WERI-Rb-1 (cell line): ENCODE measurements around the gene SZT2.

Experiments
- DNase-seq: peaks from one replicate; pipeline ENCODE4 v3.0.0-alpha.2; 2020
- H3K27ac ChIP-seq: fragments of 250-450 bp; sonication (Bioruptor Pico); 2 replicates; pipeline ENCODE4 v1.5.1; 2020; ENCODE audit warnings: mild to moderate bottlenecking, moderate library complexity
- H3K27me3 ChIP-seq: fragments of 250-450 bp; sonication (Bioruptor Pico); 2 replicates; pipeline ENCODE4 v1.5.1; 2021; ENCODE audit warnings: mild to moderate bottlenecking, low read depth, moderate library complexity; ENCODE audit not compliant: insufficient read depth, severe bottlenecking
- H3K36me3 ChIP-seq: fragments of 250-450 bp; sonication (Bioruptor Pico); 2 replicates; pipeline ENCODE4 v1.5.1; 2020; ENCODE audit warnings: mild to moderate bottlenecking, moderate library complexity
- H3K4me3 ChIP-seq: 2 replicates; pipeline ENCODE4 v1.5.1; 2011; ENCODE audit warnings: low read depth, mild to moderate bottlenecking, control low read depth, low read length
- H3K9me3 ChIP-seq: fragments of 250-450 bp; sonication (Bioruptor Pico); 2 replicates; pipeline ENCODE4 v1.5.1; 2021; ENCODE audit warnings: mild to moderate bottlenecking, moderate library complexity; ENCODE audit not compliant: severe bottlenecking
- CTCF ChIP-seq: IDR thresholded peaks from 2 replicates; pipeline ENCODE4 v1.5.1; 2011; ENCODE audit warnings: low read depth, mild to moderate bottlenecking, control low read depth, inconsistent platforms, low read length

The SZT2 gene

GRCh38 chr1:43414634-43415223 lies 25.0 kb downstream of the SZT2 start:
- H3K4me3 ChIP-seq: no peak overlapping the region
- no peaks in the 10 kb centered on the region for H3K27me3 ChIP-seq
- peak; percentile 73 for DNase-seq
- H3K27ac ChIP-seq: no peak overlapping the region
- TF ChIP-seq CTCF: peak; percentile 61
- H3K36me3 ChIP-seq: peaks cover 53% of the 10 kb centered on the region
- no peaks in the 10 kb centered on the region for H3K9me3 ChIP-seq

DNA sequence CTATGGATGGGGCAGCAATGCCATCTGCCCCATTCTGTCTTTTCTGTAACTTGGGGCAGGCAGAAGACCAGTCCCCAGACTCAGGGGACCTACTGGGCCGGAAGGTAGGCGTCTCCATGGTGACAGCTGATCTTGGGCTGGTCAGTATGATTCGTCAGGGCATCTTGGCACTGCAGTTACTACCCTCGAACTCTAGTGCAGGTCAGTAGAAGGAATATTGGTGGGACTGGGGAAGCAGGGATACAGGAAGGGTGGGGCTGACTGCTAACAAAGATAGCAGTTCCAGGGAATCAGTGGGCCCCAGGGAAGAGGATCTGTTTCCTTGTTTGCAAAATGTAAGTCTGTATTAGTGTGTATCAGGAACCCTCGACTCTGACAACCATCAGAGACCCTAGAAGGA lies 26.2 kb downstream of the SZT2 start:
- DNase-seq: no peak
- Histone ChIP-seq H3K36me3 (peaks cover 60% of the 10 kb centered on the region), H3K27ac (no peak overlapping the region), H3K4me3 (no peak overlapping the region), H3K9me3 (no peaks in the 10 kb centered on the region), H3K27me3 (no peaks in the 10 kb centered on the region)
- TF ChIP-seq CTCF: no peak

DNA sequence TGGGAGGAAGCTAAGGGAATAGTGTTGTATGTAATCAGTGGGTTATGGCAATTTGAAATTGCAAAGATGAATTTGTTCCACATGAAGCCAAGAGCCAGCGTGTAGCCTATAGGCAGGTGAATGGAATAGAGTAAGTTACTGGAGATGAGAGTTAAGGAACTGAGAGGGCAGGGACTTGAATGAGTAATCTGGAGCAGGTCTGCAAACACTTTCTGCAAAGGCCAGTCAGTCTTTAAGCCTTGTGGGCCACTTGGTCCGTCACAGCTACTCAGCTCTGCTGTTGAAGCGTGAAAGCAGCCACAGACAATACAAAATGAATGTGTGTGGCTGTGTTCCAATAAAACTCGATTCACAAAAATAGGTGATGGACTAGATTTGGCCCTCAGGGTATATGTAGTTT lies 29.2 kb downstream of the SZT2 start:
- H3K36me3 ChIP-seq: peaks cover 69% of the 10 kb centered on the region
- no peak for DNase-seq
- no peaks in the 10 kb centered on the region for H3K27me3 ChIP-seq
- H3K27ac ChIP-seq: no peak overlapping the region
- no peak for TF ChIP-seq CTCF
- no peak overlapping the region for H3K4me3 ChIP-seq
- no peaks in the 10 kb centered on the region for H3K9me3 ChIP-seq

- Histone ChIP-seq H3K27ac (no peak overlapping the region), H3K27me3 (no peaks in the 10 kb centered on the region), H3K36me3 (peaks cover 76% of the 10 kb centered on the region), H3K9me3 (no peaks in the 10 kb centered on the region), H3K4me3 (no peak overlapping the region)
- TF ChIP-seq CTCF: no peak
- DNase-seq: no peak
Observed at GRCh38 chr1:43419627-43420425, 30.1 kb downstream of the SZT2 start.

DNA sequence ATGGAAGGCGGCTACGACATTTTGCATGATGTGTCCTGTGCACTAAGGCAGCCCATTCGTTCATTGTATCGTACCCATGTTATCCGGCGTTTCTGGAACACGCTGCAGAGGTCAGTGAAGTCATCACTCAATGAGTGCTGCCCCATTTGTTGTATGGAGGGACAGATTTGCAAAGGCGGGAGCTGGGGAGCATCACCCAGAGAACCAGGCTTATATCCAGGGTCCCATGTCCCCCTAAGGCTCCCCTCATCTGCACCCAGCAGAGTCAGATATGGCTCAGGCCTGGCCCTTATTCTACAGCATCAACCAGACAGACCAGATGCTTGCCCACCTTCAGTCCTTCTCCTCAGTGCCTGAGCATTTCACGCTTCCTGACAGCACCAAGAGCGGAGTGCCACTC lies 31.2 kb downstream of the SZT2 start:
- no peak overlapping the region for H3K4me3 ChIP-seq
- no peak overlapping the region for H3K27ac ChIP-seq
- peaks cover 78% of the 10 kb centered on the region for H3K36me3 ChIP-seq
- H3K9me3 ChIP-seq: no peaks in the 10 kb centered on the region
- no peak for DNase-seq
- no peaks in the 10 kb centered on the region for H3K27me3 ChIP-seq
- no peak for TF ChIP-seq CTCF

DNA sequence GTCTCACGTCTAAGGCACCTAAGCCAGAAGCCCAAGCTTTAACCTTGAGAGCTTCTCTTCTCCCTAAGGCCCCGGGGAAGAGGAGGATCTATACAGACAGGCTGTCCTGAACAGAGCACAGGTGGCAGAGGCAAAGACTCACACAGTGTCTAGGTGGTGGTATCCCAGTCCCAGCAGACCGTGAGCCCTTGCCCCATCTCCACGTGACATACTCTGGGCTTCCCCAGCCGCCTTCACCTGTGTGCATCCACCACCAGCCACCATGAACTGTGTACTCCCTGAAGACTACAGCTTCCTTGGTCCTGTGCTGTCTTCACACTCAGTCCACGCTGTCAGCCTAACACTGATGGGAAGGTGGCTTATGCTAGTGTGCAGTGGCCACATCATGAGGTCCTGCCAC lies 31.7 kb downstream of the SZT2 start:
- peaks cover 81% of the 10 kb centered on the region for H3K36me3 ChIP-seq
- no peak for TF ChIP-seq CTCF
- no peak overlapping the region for H3K4me3 ChIP-seq
- no peak overlapping the region for H3K27ac ChIP-seq
- no peaks in the 10 kb centered on the region for H3K27me3 ChIP-seq
- no peak for DNase-seq
- H3K9me3 ChIP-seq: no peaks in the 10 kb centered on the region
